ENCODE measurements around the gene WT1.

The WT1 gene

GRCh38 chr11:32391479-32391878, 43.9 kb downstream of the WT1 start:
- Histone ChIP-seq H3K4me3 (ENCODE audit: low read depth, low read length) (no peak overlapping the region), H3K27ac (ENCODE audit: extremely low read depth, low read depth, low read length) (no peak overlapping the region), H3K9me3 (ENCODE audit: control insufficient read depth, insufficient read depth, low read depth, low read length) (no peaks in the 10 kb centered on the region), H3K4me1 (ENCODE audit: control insufficient read depth, insufficient read depth, low read length) (no peaks in the 10 kb centered on the region; the same call in 1 of the 2 replicates), H3K36me3 (ENCODE audit: control insufficient read depth in 2 of 2, insufficient read depth in 1 of 2, low read length in 2 of 2) (no peaks in the 10 kb centered on the region)
- TF ChIP-seq ZNF830 (tag by site-specific recombination; IDR thresholded peaks at IDR 0.05; ENCODE audit: low read depth) (no peak), ZNF274 (IDR thresholded peaks at IDR 0.05; ENCODE audit: low read length) (no peak), ZNF274 (tag by site-specific recombination; IDR thresholded peaks at IDR 0.05; ENCODE audit: borderline replicate concordance) (no peak), ZNF658 (tag by site-specific recombination; IDR thresholded peaks at IDR 0.05) (no peak), KLF10 (tag by site-specific recombination; IDR thresholded peaks at IDR 0.05) (no peak), PRDM6 (tag by site-specific recombination; IDR thresholded peaks at IDR 0.05) (no peak), ZNF19 (tag by site-specific recombination; IDR thresholded peaks at IDR 0.05; ENCODE audit: low read depth) (no peak), ZFP69B (tag by site-specific recombination; IDR thresholded peaks at IDR 0.05) (no peak), ZNF280D (tag by site-specific recombination; IDR thresholded peaks at IDR 0.05) (no peak), ZNF692 (tag by site-specific recombination; IDR thresholded peaks at IDR 0.05) (no peak), ZNF362 (tag by site-specific recombination; IDR thresholded peaks at IDR 0.05) (no peak)
- CTCF ChIA-PET: no interaction called here
- POLR2A ChIA-PET: no interaction called here

GRCh38 chr11:32390712-32391111, 44.6 kb downstream of the WT1 start:
- Histone ChIP-seq H3K4me3 (ENCODE audit: low read depth, low read length) (no peak overlapping the region), H3K9me3 (ENCODE audit: control insufficient read depth, insufficient read depth, low read depth, low read length) (no peaks in the 10 kb centered on the region), H3K36me3 (ENCODE audit: control insufficient read depth in 2 of 2, insufficient read depth in 1 of 2, low read length in 2 of 2) (no peaks in the 10 kb centered on the region), H3K27ac (ENCODE audit: extremely low read depth, low read depth, low read length) (no peak overlapping the region), H3K4me1 (ENCODE audit: control insufficient read depth, insufficient read depth, low read length) (no peaks in the 10 kb centered on the region; the same call in 1 of the 2 replicates)
- POLR2A ChIA-PET: interaction anchor here (0.7 kb wide), 1 partner anchor 128 kb away, joined by 3 read pairs; no protein-coding TSS in a partner anchor
- CTCF ChIA-PET: interaction anchor here (1.1 to 2.0 kb wide), 2 partner anchors 17 to 78 kb away, joined by 3 to 4 read pairs; no protein-coding TSS in a partner anchor
- no peak for TF ChIP-seq MYNN (tag by site-specific recombination; IDR thresholded peaks at IDR 0.05; ENCODE audit: borderline replicate concordance)
- TF ChIP-seq ZNF555 (tag by site-specific recombination; conservative IDR thresholded peaks at IDR 0.05): no peak
- TF ChIP-seq REST (tag by site-specific recombination; IDR thresholded peaks at IDR 0.05): no peak
- no peak for TF ChIP-seq ZNF747 (tag by site-specific recombination; IDR thresholded peaks at IDR 0.05)
- TF ChIP-seq PBX3 (CRISPR knock-in tag; IDR thresholded peaks at IDR 0.05): no peak
- TF ChIP-seq PATZ1 (tag by site-specific recombination; IDR thresholded peaks at IDR 0.05): no peak
- TF ChIP-seq SP3 (tag by site-specific recombination; IDR thresholded peaks at IDR 0.05): no peak
- TF ChIP-seq HOXD13 (CRISPR knock-in tag; IDR thresholded peaks at IDR 0.05; ENCODE audit: borderline replicate concordance): no peak
- TF ChIP-seq ZNF776 (tag by site-specific recombination; IDR thresholded peaks at IDR 0.05; ENCODE audit: borderline replicate concordance): no peak
- TF ChIP-seq ZNF223 (tag by site-specific recombination; IDR thresholded peaks at IDR 0.05): no peak

Data from HEK293 (cell line).